ENCODE measurements around the gene HK3.

HK3 gene

DNA sequence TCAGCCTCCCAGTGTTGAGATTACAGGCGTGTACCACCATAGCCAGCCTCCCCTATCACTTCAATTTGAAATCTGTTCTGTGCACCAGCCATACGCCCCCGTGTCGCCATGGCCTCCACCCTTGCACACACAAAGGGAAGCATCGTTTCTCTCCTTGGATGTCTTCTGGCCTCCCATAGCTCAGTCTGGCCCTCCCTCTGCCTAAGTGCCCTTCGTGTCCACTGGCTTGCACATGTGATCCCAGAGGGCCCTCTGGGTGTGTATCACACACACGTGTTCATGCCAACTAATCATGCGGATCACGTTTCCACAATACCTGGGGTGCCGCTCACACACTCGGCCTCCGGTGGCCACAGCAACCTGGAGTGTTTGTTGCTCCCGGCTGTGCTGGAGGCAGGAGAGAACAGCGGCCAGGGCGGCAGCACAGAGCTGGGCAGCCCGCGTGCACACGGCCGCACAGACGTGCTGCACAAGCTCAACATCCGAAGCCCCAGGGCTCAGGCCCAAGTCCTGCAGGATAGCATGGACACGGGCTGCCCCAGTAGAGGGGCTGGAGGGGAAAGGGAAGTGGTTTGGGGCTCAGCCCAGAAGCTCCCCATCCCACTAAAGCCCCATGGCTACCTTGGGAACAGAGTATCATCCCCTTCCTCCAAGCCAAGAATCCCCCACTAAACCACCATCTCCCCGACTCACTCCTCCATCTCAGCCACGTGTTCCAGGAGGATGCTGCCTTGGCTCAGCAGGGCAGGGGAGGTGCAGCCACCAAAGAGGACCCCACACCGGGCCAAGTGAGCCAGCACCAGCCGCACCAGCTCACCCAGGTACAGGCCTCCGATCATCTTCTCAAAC, 10.9 kb downstream of the HK3 start:
- peak overlapping the region; percentile 88 for H3K27ac ChIP-seq
- no peaks in the 10 kb centered on the region for H3K9me3 ChIP-seq
- H3K4me1 ChIP-seq (ENCODE audit: control insufficient read depth in 1 of 2, insufficient read depth in 1 of 2, low read depth in 1 of 2, low read length in 1 of 2): peaks cover 48 to 54% of the 10 kb centered on the region in 2 experiments
- no peaks in the 10 kb centered on the region for H3K27me3 ChIP-seq
- H3K36me3 ChIP-seq: peaks cover 96% of the 10 kb centered on the region
- TF ChIP-seq, protein P1, sequence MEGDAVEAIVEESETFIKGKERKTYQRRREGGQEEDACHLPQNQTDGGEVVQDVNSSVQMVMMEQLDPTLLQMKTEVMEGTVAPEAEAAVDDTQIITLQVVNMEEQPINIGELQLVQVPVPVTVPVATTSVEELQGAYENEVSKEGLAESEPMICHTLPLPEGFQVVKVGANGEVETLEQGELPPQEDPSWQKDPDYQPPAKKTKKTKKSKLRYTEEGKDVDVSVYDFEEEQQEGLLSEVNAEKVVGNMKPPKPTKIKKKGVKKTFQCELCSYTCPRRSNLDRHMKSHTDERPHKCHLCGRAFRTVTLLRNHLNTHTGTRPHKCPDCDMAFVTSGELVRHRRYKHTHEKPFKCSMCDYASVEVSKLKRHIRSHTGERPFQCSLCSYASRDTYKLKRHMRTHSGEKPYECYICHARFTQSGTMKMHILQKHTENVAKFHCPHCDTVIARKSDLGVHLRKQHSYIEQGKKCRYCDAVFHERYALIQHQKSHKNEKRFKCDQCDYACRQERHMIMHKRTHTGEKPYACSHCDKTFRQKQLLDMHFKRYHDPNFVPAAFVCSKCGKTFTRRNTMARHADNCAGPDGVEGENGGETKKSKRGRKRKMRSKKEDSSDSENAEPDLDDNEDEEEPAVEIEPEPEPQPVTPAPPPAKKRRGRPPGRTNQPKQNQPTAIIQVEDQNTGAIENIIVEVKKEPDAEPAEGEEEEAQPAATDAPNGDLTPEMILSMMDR (IDR thresholded peaks at IDR 0.05): no peak
- H3K4me3 ChIP-seq (ENCODE audit: low read depth in 1 of 2, low read length in 1 of 2): no peak overlapping the region

DNA sequence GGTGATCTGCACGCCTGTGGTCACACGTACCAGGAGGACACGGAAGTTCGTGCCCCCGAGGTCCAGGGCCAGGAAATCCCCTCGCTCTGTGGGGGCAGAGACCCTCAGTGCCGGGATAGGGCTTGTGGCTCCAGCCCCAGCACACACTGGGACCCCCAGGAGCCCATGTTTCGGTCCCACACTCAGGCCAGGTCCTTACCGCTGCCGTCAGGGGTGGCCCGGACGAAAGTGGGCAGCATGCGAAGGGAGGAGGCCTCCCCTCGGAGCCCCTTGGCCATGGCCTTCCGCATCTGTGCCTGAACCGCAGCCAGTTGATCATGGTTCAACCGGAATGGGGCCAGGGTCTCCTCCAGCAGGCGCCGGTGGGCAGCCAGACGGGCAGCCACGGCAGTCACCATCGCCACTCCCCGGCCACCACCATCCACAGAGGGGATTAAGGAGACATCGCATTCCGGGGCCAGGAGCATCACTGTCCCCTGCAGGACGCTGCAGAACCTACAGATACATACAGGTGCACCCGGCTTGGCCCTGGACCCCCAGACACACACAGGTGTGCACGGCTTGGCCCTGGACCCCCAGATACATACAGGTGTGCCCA, 11.8 kb downstream of the HK3 start:
- peaks cover 39 to 46% of the 10 kb centered on the region in 2 experiments for H3K4me1 ChIP-seq (ENCODE audit: control insufficient read depth in 1 of 2, insufficient read depth in 1 of 2, low read depth in 1 of 2, low read length in 1 of 2)

DNA sequence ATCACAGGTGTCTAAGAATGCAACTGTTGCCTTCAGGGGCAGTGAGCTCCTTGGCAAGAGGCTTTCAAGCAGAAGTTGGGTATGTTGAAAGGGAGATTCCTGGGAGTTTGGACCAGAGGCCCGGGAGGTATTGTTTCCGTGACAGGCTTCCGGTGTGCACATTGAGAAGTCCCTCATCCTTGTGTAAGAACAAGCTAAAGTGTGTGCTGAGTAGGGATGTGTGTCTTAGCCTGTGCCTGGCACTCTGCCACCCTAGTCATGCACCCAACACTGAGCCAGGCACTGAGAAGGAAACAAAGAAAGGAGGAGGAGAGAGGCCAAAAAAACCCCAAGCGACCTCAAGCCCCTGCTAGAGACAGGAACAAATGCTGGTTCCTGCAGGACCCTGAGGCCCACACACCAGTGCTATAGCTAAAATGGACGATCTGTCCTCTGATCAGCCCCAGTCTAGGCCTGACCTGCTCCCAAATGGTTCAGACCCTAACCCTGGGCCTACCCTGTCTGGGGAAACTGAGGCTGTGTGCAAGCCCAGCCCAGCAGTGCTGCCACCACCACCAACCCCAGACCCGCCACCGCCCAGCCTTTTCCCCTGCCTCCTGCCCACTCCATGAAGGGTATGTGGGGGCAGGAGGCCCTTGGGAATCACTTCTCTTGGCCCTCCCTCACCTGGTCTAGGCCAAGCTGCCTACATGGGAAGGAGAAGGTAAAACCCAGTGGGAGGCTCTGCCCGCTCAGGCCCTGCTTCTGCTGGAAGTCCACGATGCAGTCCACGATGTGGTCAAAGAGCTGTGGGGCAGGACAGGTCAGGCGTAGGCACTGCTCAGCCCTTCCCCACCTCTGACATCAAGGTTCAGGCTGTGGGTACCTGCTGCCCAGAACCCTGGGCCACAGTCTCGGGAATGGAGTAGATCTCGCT, 12.6 kb downstream of the HK3 start:
- Histone ChIP-seq H3K4me3 (ENCODE audit: low read depth in 1 of 2, low read length in 1 of 2) (no peak overlapping the region), H3K36me3 (peaks cover 100% of the 10 kb centered on the region), H3K9me3 (no peaks in the 10 kb centered on the region), H3K27ac (peak overlapping the region; percentile 88), H3K27me3 (no peaks in the 10 kb centered on the region), H3K4me1 (ENCODE audit: control insufficient read depth in 1 of 2, insufficient read depth in 1 of 2, low read depth in 1 of 2, low read length in 1 of 2) (peaks cover 32 to 38% of the 10 kb centered on the region in 2 experiments)
- TF ChIP-seq, protein P1 (IDR thresholded peaks at IDR 0.05): no peak

More for the DNA sequence above, 11.8 kb downstream of the HK3 start:
- Histone ChIP-seq H3K4me3 (ENCODE audit: low read depth in 1 of 2, low read length in 1 of 2) (no peak overlapping the region), H3K36me3 (peaks cover 96% of the 10 kb centered on the region), H3K27ac (peak overlapping the region; percentile 88), H3K27me3 (no peaks in the 10 kb centered on the region), H3K9me3 (no peaks in the 10 kb centered on the region)
- TF ChIP-seq, protein P1 (IDR thresholded peaks at IDR 0.05): no peak

DNA sequence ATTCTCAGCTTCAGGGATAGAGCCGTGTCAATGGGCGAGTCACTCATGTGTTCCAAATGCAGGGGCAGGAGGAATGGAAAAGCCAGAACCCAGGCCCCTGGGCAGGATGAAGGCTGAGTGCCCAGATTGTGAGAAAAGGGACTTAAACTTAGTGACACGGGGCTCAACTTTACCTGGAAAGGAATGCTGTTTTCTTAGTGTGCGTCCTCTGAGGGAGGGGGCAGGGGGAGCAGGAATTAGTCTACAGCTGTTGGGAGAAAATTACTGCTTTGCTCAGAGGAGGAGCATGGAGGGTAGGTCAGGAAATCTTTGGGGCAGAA, 14.6 kb downstream of the HK3 start:
- no peak overlapping the region for H3K4me3 ChIP-seq (ENCODE audit: low read depth in 1 of 2, low read length in 1 of 2)
- TF ChIP-seq, protein P1 (IDR thresholded peaks at IDR 0.05): no peak
- H3K27ac ChIP-seq: peak overlapping the region; percentile 88
- no peaks in the 10 kb centered on the region for H3K27me3 ChIP-seq
- H3K36me3 ChIP-seq: peaks cover 100% of the 10 kb centered on the region
- no peaks in the 10 kb centered on the region for H3K9me3 ChIP-seq
- peaks cover 21 to 26% of the 10 kb centered on the region in 2 experiments for H3K4me1 ChIP-seq (ENCODE audit: control insufficient read depth in 1 of 2, insufficient read depth in 1 of 2, low read depth in 1 of 2, low read length in 1 of 2)
